ENCODE results near the gene IQCB1. TPM values are rescaled to one million over a fixed set of nuclear protein-coding genes. Genes with fewer than 3 reads are reported as not detected.
"Not testable (repeated sequence)": the region's sequence is repeated elsewhere in the genome, so short reads cannot be mapped to it uniquely, and the experiment has no call there.

The IQCB1 gene
- total RNA-seq, 4 donors from 2014 or later: 13.2 to 19.6 (median 17.7) TPM

DNA sequence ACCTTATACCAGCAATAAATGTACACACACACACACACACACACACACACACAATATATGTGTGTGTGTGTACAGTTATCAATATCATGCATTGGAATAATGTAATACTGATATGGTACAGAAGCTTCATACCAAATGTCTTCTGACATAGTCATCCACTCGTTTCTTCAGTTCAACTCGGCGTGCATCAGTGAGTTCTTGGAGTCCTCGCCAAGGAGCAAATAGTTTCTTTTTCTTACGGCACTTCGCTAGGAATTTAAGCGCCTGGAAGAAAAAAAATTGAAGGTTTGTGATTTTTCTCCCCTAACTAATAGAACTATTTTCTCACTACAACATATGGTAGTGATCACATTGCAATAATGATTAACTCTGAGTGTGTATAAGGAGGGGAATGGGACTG lies 53.2 kb downstream of the IQCB1 start:
- 97 to 98% methylated on average over 7 of the region's 7 CpGs for WGBS, 2 donors
- no peak for DNase-seq (ENCODE audit: low spot score in 2 of 2)
- TF ChIP-seq POLR2A (IDR thresholded peaks at IDR 0.05): no peak
- TF ChIP-seq, protein P1, sequence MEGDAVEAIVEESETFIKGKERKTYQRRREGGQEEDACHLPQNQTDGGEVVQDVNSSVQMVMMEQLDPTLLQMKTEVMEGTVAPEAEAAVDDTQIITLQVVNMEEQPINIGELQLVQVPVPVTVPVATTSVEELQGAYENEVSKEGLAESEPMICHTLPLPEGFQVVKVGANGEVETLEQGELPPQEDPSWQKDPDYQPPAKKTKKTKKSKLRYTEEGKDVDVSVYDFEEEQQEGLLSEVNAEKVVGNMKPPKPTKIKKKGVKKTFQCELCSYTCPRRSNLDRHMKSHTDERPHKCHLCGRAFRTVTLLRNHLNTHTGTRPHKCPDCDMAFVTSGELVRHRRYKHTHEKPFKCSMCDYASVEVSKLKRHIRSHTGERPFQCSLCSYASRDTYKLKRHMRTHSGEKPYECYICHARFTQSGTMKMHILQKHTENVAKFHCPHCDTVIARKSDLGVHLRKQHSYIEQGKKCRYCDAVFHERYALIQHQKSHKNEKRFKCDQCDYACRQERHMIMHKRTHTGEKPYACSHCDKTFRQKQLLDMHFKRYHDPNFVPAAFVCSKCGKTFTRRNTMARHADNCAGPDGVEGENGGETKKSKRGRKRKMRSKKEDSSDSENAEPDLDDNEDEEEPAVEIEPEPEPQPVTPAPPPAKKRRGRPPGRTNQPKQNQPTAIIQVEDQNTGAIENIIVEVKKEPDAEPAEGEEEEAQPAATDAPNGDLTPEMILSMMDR (IDR thresholded peaks at IDR 0.05): no peak
- intact Hi-C loops (cut with DNase I; ENCODE audit: low total_unique reads): no loop called here
- H3K4me3 ChIP-seq (ENCODE audit: low read depth, poor library complexity, severe bottlenecking): no peak overlapping the region

GRCh38 chr3:121775095-121775494 lies 59.8 kb downstream of the IQCB1 start:
- H3K4me3 ChIP-seq (ENCODE audit: low read depth, poor library complexity, severe bottlenecking); DNase-seq (ENCODE audit: low spot score in 2 of 2); intact Hi-C loops (cut with DNase I; ENCODE audit: low total_unique reads): not testable (repeated sequence)
- whole genome bisulfite sequencing, 2 donors: 89 to 97% methylated on average over 4 of the region's 4 CpGs

DNA sequence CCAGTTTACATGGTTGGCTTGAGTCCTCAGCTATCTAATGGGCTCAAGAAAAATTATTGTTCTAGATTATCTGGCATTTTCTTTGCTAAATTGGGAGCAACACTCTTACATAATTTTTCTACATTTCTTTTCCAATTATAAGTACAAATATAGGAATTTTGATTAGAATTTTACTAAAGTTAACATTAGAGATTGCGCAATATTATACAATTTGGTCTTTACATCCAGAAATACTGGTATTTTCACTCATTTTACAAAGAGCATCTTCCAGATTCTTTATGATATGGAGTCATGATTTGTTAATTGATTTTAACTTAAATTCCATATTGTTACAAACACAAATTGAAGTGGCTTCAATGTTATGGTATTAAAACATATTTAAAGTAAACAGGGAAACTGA lies 65.6 kb downstream of the IQCB1 start:
- no peak for TF ChIP-seq POLR2A (IDR thresholded peaks at IDR 0.05)
- TF ChIP-seq, protein P1 (IDR thresholded peaks at IDR 0.05): no peak
- WGBS, 2 donors: 96 to 100% methylated on average over 1 of the region's 1 CpG
- intact Hi-C loops (cut with DNase I; ENCODE audit: low total_unique reads): no loop called here
- no peak for DNase-seq (ENCODE audit: low spot score in 2 of 2)
- H3K4me3 ChIP-seq (ENCODE audit: low read depth, poor library complexity, severe bottlenecking): no peak overlapping the region

DNA sequence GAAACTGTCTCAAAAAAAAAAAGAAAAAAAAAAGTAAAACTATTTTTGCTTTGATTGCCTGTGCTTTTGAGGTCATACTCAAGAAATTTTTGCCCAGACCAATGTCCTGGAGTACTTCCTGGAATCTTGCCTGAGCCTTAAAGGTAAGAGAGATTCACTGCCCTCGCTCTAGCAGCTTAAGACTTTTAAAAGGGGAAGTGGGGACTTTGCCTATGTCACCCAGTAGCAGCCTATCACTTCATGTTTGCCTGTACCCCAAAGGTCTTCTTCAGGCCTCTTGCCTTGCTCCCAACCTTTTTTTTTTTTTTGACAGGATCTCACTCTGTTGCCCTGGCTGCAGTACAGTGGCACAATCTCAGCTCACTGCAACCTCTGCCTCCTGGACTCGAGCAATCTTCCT lies 66.4 kb downstream of the IQCB1 start:
- no peak overlapping the region for H3K4me3 ChIP-seq (ENCODE audit: low read depth, poor library complexity, severe bottlenecking)
- intact Hi-C loops (cut with DNase I; ENCODE audit: low total_unique reads): no loop called here
- DNase-seq (ENCODE audit: low spot score in 2 of 2): no peak
- no peak for TF ChIP-seq POLR2A (IDR thresholded peaks at IDR 0.05)
- TF ChIP-seq, protein P1 (IDR thresholded peaks at IDR 0.05): no peak
- WGBS, 2 donors: 98 to 100% methylated on average over 2 of the region's 2 CpGs

DNA sequence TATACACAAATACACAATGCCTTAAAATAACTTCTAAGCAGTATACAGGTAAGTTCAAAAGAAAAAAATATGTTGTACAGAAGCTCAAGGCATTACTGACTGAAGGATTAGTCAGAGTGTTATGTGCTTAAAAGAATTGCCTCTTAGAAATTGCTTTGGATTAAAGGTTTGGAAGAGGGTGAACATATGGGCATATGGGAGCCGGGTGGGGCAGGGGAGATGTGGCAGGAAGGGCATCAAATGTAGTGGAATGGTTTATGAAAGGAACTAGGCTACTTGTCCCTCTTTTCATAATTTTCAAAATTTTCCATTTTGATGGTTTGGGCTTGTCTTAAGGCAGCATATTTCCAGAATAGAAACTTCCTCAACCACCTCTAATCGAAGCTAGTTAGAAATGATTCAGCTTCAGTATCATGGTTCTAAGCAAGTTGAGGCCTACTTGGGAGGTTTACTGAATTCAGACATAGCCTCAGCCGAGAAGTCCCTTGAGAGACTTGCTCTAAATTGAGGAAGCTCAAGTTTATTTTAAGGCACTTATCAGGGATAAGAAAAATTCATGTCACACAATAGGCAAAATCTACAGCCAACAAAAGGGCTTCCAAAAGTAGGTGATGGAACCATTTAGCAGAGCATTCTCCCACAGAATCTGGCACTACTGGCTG lies 75.2 kb downstream of the IQCB1 start:
- whole genome bisulfite sequencing, 2 donors: 81 to 82% methylated on average over 3 of the region's 3 CpGs
- TF ChIP-seq, protein P1 (IDR thresholded peaks at IDR 0.05): no peak
- no peak for TF ChIP-seq POLR2A (IDR thresholded peaks at IDR 0.05)
- intact Hi-C loops (cut with DNase I; ENCODE audit: low total_unique reads): no loop called here
- no peak for DNase-seq (ENCODE audit: low spot score in 2 of 2)
- H3K4me3 ChIP-seq (ENCODE audit: low read depth, poor library complexity, severe bottlenecking): no peak overlapping the region

DNA sequence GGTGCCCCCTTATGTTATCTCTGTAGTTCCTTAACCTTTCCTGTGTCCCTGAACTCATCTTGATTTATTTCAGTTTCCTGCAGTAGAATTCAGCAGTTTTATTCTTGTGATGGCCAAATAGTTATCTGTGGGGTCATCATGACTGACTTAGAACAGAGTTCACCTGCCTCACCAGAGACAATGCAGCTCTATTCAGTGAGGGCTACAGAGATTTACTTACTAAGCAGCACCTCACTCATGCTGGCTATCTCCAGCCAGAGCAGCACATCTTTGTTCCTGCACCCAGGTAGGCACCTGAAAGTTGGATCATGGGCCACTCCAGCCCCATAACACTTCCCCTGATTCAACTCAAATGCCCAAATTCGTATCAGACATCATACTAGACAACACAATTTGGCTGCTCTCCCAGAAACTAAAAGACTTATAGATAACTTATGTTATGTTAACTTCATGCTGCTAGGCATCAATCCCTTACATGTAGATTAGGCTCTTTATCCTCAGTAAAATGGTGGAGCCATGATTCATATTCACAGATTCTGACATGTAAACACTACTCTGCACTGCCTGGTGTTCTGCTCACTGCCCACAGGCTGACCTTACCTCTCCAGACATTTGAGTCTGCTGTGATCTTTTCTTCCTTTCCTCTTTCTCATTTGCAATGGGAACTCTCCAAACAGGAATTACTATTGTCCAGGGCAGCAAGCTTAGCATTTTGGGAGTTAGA lies 76.0 kb downstream of the IQCB1 start:
- no peak for DNase-seq (ENCODE audit: low spot score in 2 of 2)
- H3K4me3 ChIP-seq (ENCODE audit: low read depth, poor library complexity, severe bottlenecking): no peak overlapping the region
- intact Hi-C loops (cut with DNase I; ENCODE audit: low total_unique reads): no loop called here
- WGBS, 2 donors: 13 to 22% methylated on average over 1 of the region's 1 CpG
- TF ChIP-seq POLR2A (IDR thresholded peaks at IDR 0.05): no peak
- TF ChIP-seq, protein P1 (IDR thresholded peaks at IDR 0.05): no peak

Measured in lower leg skin (tissue), 4 donors.